GM12878 (cell line): ENCODE data around the gene RREB1. TPM values are rescaled to one million over a fixed set of nuclear protein-coding genes. Genes with fewer than 3 reads are reported as not detected.

Source experiments
- ATAC-seq: fragments of 200-7000 bp; cut with Tn5 transposase; 3 replicates; pipeline ENCODE4 v1.9.1; 2020; ENCODE audit warnings: mild to moderate bottlenecking, moderate library complexity
- BruUV-seq: library from RNA; stranded (reverse); fragments of 400-500 nt; replicated peaks from 2 replicates; lab custom pipeline; 2021; lab: Mats Ljungman, UMichigan
- CTCF ChIA-PET: fragments of 300-600 bp; sonication (Branson Sonifier 250); formaldehyde crosslinking; extraction: SDS; loops from one replicate; lab custom pipeline; 2021; ENCODE audit warnings: inconsistent platforms; lab: Yijun Ruan, JAX
- POLR2A ChIA-PET: fragments of 350-600 bp; formaldehyde crosslinking; extraction: SDS; loops from one replicate; lab custom pipeline; 2021; ENCODE audit warnings: inconsistent platforms; lab: Charles Lee
- RAD21 ChIA-PET: fragments of 300-600 bp; sonication (Branson Sonifier 250); formaldehyde crosslinking; loops from one replicate; lab custom pipeline; 2023; ENCODE audit warnings: antibody characterized with exemption; ENCODE audit not compliant: unreplicated experiment; lab: Charles Lee
- SMC1A ChIA-PET: fragments of 300-600 bp; sonication (Branson Sonifier 250); formaldehyde crosslinking; loops from one replicate; lab custom pipeline; 2023; ENCODE audit not compliant: unreplicated experiment, uncharacterized antibody; lab: Charles Lee
- DNase-seq: peaks from one replicate; pipeline ENCODE4 v3.0.0-alpha.2; 2011; ENCODE audit warnings: low read depth, low spot score
- FAIRE-seq: peaks from 3 replicates; lab custom pipeline; 2011; peaks lifted over from hg19 to GRCh38; lab: Jason Lieb, UNC
- H2AFZ ChIP-seq: 2 replicates; pipeline ENCODE4 v1.6.0; 2011; ENCODE audit warnings: low read depth, low read length, control low read depth; ENCODE audit not compliant: control insufficient read depth
- H3K27ac ChIP-seq: 2 replicates; pipeline ENCODE4 v1.5.1; 2011; ENCODE audit warnings: control low read depth; ENCODE audit not compliant: control insufficient read depth, insufficient read depth
- H3K27me3 ChIP-seq, 2 experiments: replicated peaks in 1 of 2; 2 replicates each; pipeline versions ENCODE4 v1.6.0 to v1.6.1; 2011; ENCODE audit warnings: low read length in 1 of 2; ENCODE audit not compliant: control insufficient read depth in 2 of 2, insufficient read depth in 2 of 2
- H3K36me3 ChIP-seq, 2 experiments: 2 replicates each; pipeline ENCODE4 v1.5.1; 2011; ENCODE audit warnings: low read length in 1 of 2; ENCODE audit not compliant: control insufficient read depth in 2 of 2, insufficient read depth in 2 of 2
- H3K4me1 ChIP-seq: 2 replicates; pipeline ENCODE4 v1.6.1; 2011; ENCODE audit warnings: mild to moderate bottlenecking, low read length, moderate library complexity, mixed read lengths; ENCODE audit not compliant: control insufficient read depth, insufficient read depth
- H3K4me2 ChIP-seq: 2 replicates; pipeline ENCODE4 v1.6.0; 2011; ENCODE audit warnings: control low read depth; ENCODE audit not compliant: control insufficient read depth, insufficient read depth
- H3K4me3 ChIP-seq: fragments of 200-600 bp; sonication (generic); 2 replicates; pipeline ENCODE4 v1.5.1; 2016
- H3K79me2 ChIP-seq: 2 replicates; pipeline ENCODE4 v1.6.0; 2011; ENCODE audit warnings: low read length; ENCODE audit not compliant: control insufficient read depth, insufficient read depth
- H3K9ac ChIP-seq: 2 replicates; pipeline ENCODE4 v1.8.0; 2011; ENCODE audit warnings: low read length, control low read depth, mixed read lengths; ENCODE audit not compliant: control insufficient read depth, insufficient read depth
- H3K9me3 ChIP-seq: replicated peaks from 3 replicates; pipeline ENCODE4 v1.5.1; 2011; ENCODE audit warnings: mild to moderate bottlenecking, low read length; ENCODE audit not compliant: control insufficient read depth, insufficient read depth
- H4K20me1 ChIP-seq: 2 replicates; pipeline ENCODE4 v1.6.0; 2011; ENCODE audit not compliant: control insufficient read depth, insufficient read depth
- E2F4 ChIP-seq: IDR thresholded peaks from 2 replicates; pipeline ENCODE4 v1.6.1; 2012; ENCODE audit warnings: low read depth, low read length, improper control_type of control experiment
- GATAD2B ChIP-seq: fragments of 450-650 bp; conservative IDR thresholded peaks from 2 replicates; pipeline ENCODE4 v1.6.1; 2017; ENCODE audit warnings: low read depth, mild to moderate bottlenecking, moderate library complexity
- HSF1 ChIP-seq: fragments of 150-350 bp; IDR thresholded peaks from 2 replicates; pipeline ENCODE4 v1.6.1; 2014; ENCODE audit warnings: mild to moderate bottlenecking, low read depth, low read length
- JUND ChIP-seq: IDR thresholded peaks from 2 replicates; pipeline ENCODE4 v1.6.1; 2012; ENCODE audit warnings: low read depth, mild to moderate bottlenecking, low read length, improper control_type of control experiment, moderate library complexity
- MTA3 ChIP-seq: IDR thresholded peaks from 2 replicates; pipeline ENCODE4 v1.6.1; 2012; ENCODE audit warnings: low read length, inconsistent platforms, borderline replicate concordance
- SUPT20H ChIP-seq: IDR thresholded peaks from 2 replicates; pipeline ENCODE4 v1.6.1; 2011; ENCODE audit warnings: low read depth, mild to moderate bottlenecking, low read length, moderate library complexity, borderline replicate concordance; ENCODE audit not compliant: control insufficient read depth
- ZNF592 ChIP-seq: fragments of 450-650 bp; IDR thresholded peaks from 2 replicates; pipeline ENCODE4 v1.6.1; 2017; ENCODE audit warnings: mild to moderate bottlenecking, moderate library complexity
- WGBS: methylation state at CpG from one replicate; pipeline ENCODE4 v1.1.6; 2016; ENCODE audit warnings: low lambda C conversion rate; ENCODE audit not compliant: insufficient replicate concordance, insufficient coverage; ENCODE audit errors: missing lambda C conversion rate; 5-methylcytosine and 5-hydroxymethylcytosine counted together
- in situ Hi-C: fragments of 300-500 bp; cut with MboI; formaldehyde crosslinking; loops from 9 replicates; pipeline ENCODE4 v1.14.3; 2018; ENCODE audit warnings: mixed read lengths
- intact Hi-C: fragments of 100-400 bp; cut with micrococcal nuclease; formaldehyde crosslinking; loops from one replicate; pipeline ENCODE4 v1.14.2; 2022; ENCODE audit not compliant: unreplicated experiment
- polyA plus RNA-seq, 11 experiments: library from polyadenylated mRNA; depleted of rRNA in 4 of 11; unstranded in 6 of 11; stranded (reverse) in 5 of 11; fragments of >200 nt; fragmentation: Nextera tagmentation in 4 of 11; fragmentation: Illumina TruSeq in 1 of 11; extraction: Ambion mirVana in 4 of 11; extraction: Trizol in 1 of 11; gene quantifications; 1 replicate in 1 of 11; 2 replicates in 10 of 11; pipeline versions ENCODE4 v1.2.1 to v1.2.3, GENCODE V29; 2011 to 2016; ENCODE audit warnings: inconsistent platforms in 2 of 11, missing spikeins in 2 of 11, low read depth in 1 of 11
- total RNA-seq, 4 experiments: library from RNA; depleted of rRNA in 3 of 4; stranded (reverse); fragments of >200 nt in 3 of 4; fragmentation: Illumina TruSeq in 1 of 4; extraction: Trizol in 1 of 4; gene quantifications; 2 replicates each; pipeline versions ENCODE4 v1.2.1 to v1.2.3, GENCODE V29; 2013 to 2021

The RREB1 gene
- total and polyA plus RNA-seq, 10 of the 15 experiments (the other 5 are each of a cell fraction or from before 2014, with no cell fraction given), result 1.9 to 30.3 (median 8.6) TPM

- peaks cover 5 to 11% of the 10 kb centered on the region in 2 experiments for H3K36me3 ChIP-seq
- TF ChIP-seq JUND, result no peak
- TF ChIP-seq SUPT20H, result no peak
- no peak for TF ChIP-seq E2F4
- no peak for TF ChIP-seq MTA3
- no peak for TF ChIP-seq GATAD2B
- TF ChIP-seq HSF1, result no peak
- TF ChIP-seq ZNF592, result no peak
- H3K4me3 ChIP-seq, result no peak overlapping the region
- FAIRE-seq (no peak), ATAC-seq (no peak), DNase-seq (no peak)
- H3K79me2 ChIP-seq, result peaks cover 93% of the 10 kb centered on the region
- BruUV-seq, result no TSS peak
- peaks cover 6% of the 10 kb centered on the region for H4K20me1 ChIP-seq
- RAD21 ChIA-PET, result no interaction called here
- in situ Hi-C loops, result no loop called here
- POLR2A ChIA-PET, result interaction anchor here (0.7 kb wide), 1 partner anchor 11 kb away, joined by 4 read pairs; no protein-coding TSS in a partner anchor
- intact Hi-C loops, result no loop called here
- H3K9me3 ChIP-seq, result no peaks in the 10 kb centered on the region
- H3K27me3 ChIP-seq, result no peaks in the 10 kb centered on the region
- no peak overlapping the region for H3K9ac ChIP-seq
- H2AFZ ChIP-seq, result no peak overlapping the region
- H3K4me1 ChIP-seq, result peaks cover 22% of the 10 kb centered on the region
- SMC1A ChIA-PET, result interaction anchor here (1.0 to 1.7 kb wide), 5 partner anchors 10 to 79 kb away, joined by 3 to 5 read pairs (median 5); no protein-coding TSS in a partner anchor
- H3K27ac ChIP-seq, result no peak overlapping the region; the same call in 1 of the 2 replicates
- CTCF ChIA-PET, result interaction anchor here (1.6 kb wide), 1 partner anchor 21 kb away, joined by 3 read pairs; no protein-coding TSS in a partner anchor
- 96% methylated on average over 4 of the region's 4 CpGs for WGBS
- H3K4me2 ChIP-seq, result no peak overlapping the region
Measured at GRCh38 chr6:7165890-7166267, 58.1 kb downstream of the RREB1 start.
